ENCODE data around the gene ALPI. TPM values are rescaled to one million over a fixed set of nuclear protein-coding genes. Genes with fewer than 3 reads are reported as not detected.
"Not testable (repeated sequence)": the region's sequence is repeated elsewhere in the genome, so short reads cannot be mapped to it uniquely, and the experiment has no call there.

Gene ALPI
- total RNA-seq, 1 donor from 2014 or later = not detected

DNA sequence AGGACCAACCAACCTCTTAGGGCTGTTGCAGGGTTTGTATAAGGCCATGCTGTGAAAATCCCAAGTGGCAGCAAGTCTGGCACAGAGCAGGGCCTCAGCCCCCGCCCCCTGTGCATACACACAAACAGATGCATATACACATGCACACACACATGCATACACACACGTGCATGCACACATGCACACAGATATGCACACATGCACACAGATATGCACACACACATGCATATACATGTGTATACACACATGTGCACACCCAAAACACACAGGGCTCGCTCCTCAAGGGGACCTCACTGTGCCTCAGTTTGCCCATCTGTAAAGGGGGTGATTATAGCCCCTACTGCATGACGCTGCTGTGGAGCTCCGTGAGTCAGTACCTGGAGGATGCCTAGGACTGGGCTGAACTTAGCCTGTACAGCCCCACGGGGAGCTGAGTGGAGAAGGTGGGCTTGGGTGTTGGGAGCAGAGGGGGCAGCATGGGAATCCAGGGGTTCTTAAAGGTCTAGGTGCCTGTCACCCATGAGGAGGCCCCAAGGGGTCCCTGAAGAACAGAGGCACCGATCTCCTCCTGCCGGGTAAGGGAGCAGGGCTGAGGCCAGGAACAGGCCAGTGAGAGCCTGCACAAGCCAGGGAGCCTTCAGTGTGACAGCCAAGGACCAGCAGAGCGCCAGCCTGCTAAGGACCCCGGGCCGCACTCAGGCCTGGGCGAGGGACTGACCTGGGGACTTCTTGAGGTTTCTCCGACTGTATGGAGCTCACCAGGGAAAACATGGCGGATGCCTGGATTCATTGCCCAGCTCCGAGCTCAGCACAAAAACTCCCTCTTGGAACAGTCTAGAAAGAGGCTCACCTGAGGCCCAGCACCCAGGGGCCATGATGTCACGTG, 24.0 kb upstream of the ALPI start:
- no peak for DNase-seq (ENCODE audit: low read depth)
- no peak overlapping the region for H3K4me3 ChIP-seq (ENCODE audit: low read depth, low read length)
- TF ChIP-seq, protein P1, sequence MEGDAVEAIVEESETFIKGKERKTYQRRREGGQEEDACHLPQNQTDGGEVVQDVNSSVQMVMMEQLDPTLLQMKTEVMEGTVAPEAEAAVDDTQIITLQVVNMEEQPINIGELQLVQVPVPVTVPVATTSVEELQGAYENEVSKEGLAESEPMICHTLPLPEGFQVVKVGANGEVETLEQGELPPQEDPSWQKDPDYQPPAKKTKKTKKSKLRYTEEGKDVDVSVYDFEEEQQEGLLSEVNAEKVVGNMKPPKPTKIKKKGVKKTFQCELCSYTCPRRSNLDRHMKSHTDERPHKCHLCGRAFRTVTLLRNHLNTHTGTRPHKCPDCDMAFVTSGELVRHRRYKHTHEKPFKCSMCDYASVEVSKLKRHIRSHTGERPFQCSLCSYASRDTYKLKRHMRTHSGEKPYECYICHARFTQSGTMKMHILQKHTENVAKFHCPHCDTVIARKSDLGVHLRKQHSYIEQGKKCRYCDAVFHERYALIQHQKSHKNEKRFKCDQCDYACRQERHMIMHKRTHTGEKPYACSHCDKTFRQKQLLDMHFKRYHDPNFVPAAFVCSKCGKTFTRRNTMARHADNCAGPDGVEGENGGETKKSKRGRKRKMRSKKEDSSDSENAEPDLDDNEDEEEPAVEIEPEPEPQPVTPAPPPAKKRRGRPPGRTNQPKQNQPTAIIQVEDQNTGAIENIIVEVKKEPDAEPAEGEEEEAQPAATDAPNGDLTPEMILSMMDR (conservative IDR thresholded peaks at IDR 0.05; ENCODE audit: low read depth, low read length) = no peak

DNA sequence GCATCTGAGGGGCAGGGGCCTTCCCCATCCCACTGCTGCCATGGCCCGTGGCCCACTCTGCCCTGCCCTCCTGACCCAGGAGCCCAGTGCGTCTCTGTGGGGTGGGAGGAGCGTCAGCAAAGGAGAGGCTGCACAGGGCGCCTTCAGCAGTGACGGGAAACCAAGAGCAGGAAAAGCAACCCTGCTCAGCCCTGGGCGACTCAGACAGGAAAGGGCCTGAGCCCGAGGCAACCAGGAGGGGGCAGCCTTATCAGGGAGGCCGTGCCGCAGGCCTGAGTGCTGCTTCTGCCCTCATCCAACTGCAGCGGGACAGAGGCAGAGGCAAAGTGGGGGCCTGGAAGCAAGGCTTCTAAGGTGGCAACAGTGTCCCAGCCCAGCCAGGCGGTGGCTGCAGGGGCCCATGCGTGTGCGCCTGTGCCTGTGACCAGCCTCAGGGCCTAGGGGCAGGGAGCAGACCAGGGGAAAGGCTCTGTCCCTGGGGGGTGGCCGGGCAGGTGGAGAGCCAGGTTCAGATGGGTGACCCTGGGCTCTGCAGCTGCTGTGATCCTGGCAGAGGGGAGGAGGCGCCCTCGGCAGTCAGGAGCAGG, 23.3 kb upstream of the ALPI start:
- no peak overlapping the region for H3K4me3 ChIP-seq (ENCODE audit: low read depth, low read length)
- no peak for DNase-seq (ENCODE audit: low read depth)
- TF ChIP-seq, protein P1 (conservative IDR thresholded peaks at IDR 0.05; ENCODE audit: low read depth, low read length) = no peak

DNA sequence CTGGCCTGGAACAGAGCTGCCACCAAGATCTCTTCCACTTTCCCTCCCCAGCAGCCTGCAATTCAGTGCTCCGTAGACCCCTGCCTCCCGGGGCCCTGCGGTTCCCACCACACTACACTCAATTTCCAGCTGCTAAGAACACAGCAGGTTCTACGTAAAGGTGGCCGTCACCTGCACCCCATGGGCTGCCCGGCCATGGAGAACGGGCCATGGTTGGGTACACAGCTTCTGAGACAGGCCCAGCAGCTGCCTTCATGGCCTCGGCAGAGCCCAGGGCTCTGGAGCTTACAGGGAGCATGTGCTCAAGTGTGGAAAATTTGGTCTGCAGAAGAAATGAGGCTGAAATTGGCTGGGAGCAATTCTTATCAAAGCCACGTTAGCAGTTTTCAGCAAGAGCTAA, 22.3 kb upstream of the ALPI start:
- H3K4me3 ChIP-seq (ENCODE audit: low read depth, low read length); DNase-seq (ENCODE audit: low read depth): not testable (repeated sequence)

DNA sequence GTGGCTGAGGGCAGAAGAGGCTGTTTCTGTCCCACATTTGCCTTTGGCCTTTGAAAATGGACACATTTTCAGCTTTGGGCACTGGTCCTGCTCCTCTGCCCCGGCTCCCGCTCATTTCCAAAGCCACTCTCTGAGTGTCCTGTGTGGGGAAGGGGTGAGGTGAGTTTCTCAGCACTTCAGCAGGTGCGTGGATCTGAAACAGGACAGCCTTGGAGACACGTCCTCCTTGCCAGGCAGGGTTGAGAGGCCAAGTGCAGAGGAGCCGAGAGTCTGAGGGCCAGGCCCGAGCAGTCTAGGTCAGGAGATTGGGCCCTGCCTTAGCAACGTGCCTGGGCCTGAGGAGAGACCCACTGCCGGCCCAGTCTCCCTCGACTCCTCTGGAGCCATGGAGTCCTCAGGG, 21.9 kb upstream of the ALPI start:
- no peak for DNase-seq (ENCODE audit: low read depth)
- TF ChIP-seq, protein P1 (conservative IDR thresholded peaks at IDR 0.05; ENCODE audit: low read depth, low read length) = no peak
- H3K4me3 ChIP-seq (ENCODE audit: low read depth, low read length) = no peak overlapping the region

DNA sequence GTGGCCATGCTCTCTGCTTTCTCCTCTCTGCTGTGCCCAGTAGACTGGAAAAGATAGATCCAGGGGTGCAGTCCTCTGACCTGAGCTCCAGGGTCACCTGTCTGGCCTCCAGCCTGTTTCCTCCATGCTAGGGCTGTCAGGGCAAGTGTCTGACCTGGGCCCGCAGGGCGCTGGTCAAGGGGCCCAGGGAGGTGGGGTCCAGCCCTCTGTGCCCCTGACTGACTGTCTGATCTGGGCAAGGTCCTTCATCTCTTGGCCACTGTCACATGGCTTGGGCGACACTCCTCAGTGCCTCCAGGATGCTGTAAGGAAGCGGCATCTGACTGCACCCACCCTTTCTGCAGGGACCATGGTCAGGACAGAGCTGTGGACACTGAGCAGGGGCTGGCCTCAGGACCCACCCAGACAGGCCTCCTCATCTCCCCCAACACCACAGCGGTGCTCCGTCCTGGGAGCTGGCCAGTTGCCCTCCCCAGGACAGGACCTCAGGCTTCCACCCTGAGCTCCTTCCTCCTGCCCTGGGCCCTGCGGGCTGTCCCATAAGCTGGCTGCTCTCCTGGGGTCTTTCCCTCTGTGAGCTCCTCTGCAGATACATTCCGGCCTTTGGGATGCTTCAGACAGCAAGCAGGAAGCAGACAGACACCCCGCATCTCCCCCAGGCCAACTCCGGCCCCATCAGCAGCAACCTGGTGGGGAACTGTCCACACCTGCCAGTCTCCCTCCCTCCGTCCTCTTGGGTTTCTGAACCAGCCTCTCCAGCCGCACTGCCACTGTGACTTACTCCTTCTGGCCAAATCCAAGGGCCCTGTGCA, 21.2 kb upstream of the ALPI start:
- no peak overlapping the region for H3K4me3 ChIP-seq (ENCODE audit: low read depth, low read length)
- TF ChIP-seq, protein P1 (conservative IDR thresholded peaks at IDR 0.05; ENCODE audit: low read depth, low read length) = no peak
- no peak for DNase-seq (ENCODE audit: low read depth)

DNA sequence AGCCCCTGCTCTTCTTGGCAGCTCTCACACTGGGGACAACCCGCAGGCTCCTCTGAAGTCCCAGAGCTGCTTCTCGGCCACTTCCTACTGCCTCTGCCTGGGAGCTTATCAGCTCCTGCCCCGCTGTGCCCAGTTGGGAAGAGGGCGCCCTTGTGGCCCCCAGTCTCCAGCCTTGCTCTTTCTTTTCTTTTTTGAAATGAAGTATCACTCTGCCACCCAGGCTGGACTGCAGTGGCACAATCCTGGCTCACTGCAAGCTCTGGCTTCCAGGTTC, 20.6 kb upstream of the ALPI start:
- no peak overlapping the region for H3K4me3 ChIP-seq (ENCODE audit: low read depth, low read length)
- TF ChIP-seq, protein P1 (conservative IDR thresholded peaks at IDR 0.05; ENCODE audit: low read depth, low read length) = no peak
- DNase-seq (ENCODE audit: low read depth) = no peak

DNA sequence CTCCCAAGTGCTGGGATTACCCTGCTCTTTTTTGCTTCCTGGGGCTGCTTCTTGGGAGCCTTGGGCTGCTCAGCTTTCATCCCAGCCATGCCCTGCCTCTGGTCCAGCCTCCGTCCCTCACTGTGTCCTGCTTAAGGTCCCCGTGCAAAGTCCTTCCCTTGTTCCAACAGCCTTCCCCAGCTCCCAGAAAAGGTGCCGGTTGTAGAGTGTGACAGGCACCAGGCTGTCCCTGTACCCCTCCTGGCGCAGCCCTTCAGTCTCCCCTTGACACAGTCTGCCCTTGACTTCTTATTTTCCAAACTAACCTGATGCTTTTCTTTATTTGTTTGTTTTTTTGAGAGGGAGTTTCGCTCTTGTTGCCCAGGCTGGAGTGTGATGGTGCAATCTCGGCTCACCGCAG, 20.1 kb upstream of the ALPI start:
- TF ChIP-seq, protein P1 (conservative IDR thresholded peaks at IDR 0.05; ENCODE audit: low read depth, low read length) = no peak
- no peak for DNase-seq (ENCODE audit: low read depth)
- no peak overlapping the region for H3K4me3 ChIP-seq (ENCODE audit: low read depth, low read length)
